H1 (cell line): ENCODE data around the gene PTPN21. TPM values are rescaled to one million over a fixed set of nuclear protein-coding genes. Genes with fewer than 3 reads are reported as not detected.

Experiments used
- CTCF ChIA-PET: fragments of 300-600 bp; sonication (Branson Sonifier 250); formaldehyde crosslinking; loops from one replicate; lab custom pipeline; 2021; ENCODE audit not compliant: partially characterized antibody; lab: Charles Lee
- POLR2A ChIA-PET: fragments of 300-600 bp; sonication (Branson Sonifier 250); formaldehyde crosslinking; loops from one replicate; lab custom pipeline; 2021; ENCODE audit warnings: inconsistent platforms; ENCODE audit not compliant: partially characterized antibody; lab: Charles Lee
- DNase-seq, 2 experiments: peaks; one replicate each; pipeline versions ENCODE4 v3.0.0 to v3.0.0-alpha.2; 2010 to 2022; ENCODE audit warnings: low spot score in 2 of 2, low read depth in 1 of 2, mixed read lengths in 1 of 2
- FAIRE-seq: peaks from 2 replicates; lab custom pipeline; 2011; peaks lifted over from hg19 to GRCh38; lab: Jason Lieb, UNC
- H2AFZ ChIP-seq: 2 replicates; pipeline ENCODE4 v1.8.1; 2012; ENCODE audit warnings: low read length, inconsistent platforms
- H2AK5ac ChIP-seq: 2 replicates; pipeline ENCODE4 v1.6.1; 2013; ENCODE audit warnings: low read depth, low read length
- H2BK120ac ChIP-seq: replicated peaks from 2 replicates; pipeline ENCODE3; 2013; ENCODE audit warnings: low read depth, low read length, inconsistent platforms
- H2BK12ac ChIP-seq: 2 replicates; pipeline ENCODE4 v1.6.1; 2013; ENCODE audit warnings: low read depth, low read length
- H2BK15ac ChIP-seq: 2 replicates; pipeline ENCODE4 v1.6.1; 2013; ENCODE audit warnings: low read length
- H2BK20ac ChIP-seq: 2 replicates; pipeline ENCODE4 v1.6.1; 2013; ENCODE audit warnings: low read length
- H2BK5ac ChIP-seq: 2 replicates; pipeline ENCODE4 v1.6.1; 2013; ENCODE audit warnings: low read depth, low read length
- H3K14ac ChIP-seq: 2 replicates; pipeline ENCODE4 v1.6.1; 2013; ENCODE audit warnings: inconsistent platforms; ENCODE audit not compliant: insufficient read length
- H3K18ac ChIP-seq: 2 replicates; pipeline ENCODE4 v1.6.1; 2013; ENCODE audit warnings: low read length; ENCODE audit errors: extremely low read depth
- H3K23ac ChIP-seq: 2 replicates; pipeline ENCODE4 v1.6.1; 2013; ENCODE audit warnings: inconsistent platforms; ENCODE audit not compliant: insufficient read length
- H3K23me2 ChIP-seq: 2 replicates; pipeline ENCODE4 v1.6.1; 2013; ENCODE audit warnings: low read depth, low read length
- H3K27ac ChIP-seq: 2 replicates; pipeline ENCODE4 v1.6.1; 2011; ENCODE audit warnings: low read depth, low read length, inconsistent platforms
- H3K27me3 ChIP-seq, 4 experiments: replicated peaks in 1 of 4; 1 replicate in 1 of 4; 2 replicates in 3 of 4; pipeline versions ENCODE4 v1.6.1 to v1.8.1; 2011 to 2013; ENCODE audit warnings: low read length in 3 of 4, mild to moderate bottlenecking in 3 of 4, inconsistent platforms in 2 of 4, mixed read lengths in 2 of 4, moderate library complexity in 1 of 4; ENCODE audit not compliant: control insufficient read depth in 3 of 4, insufficient read depth in 3 of 4; ENCODE audit errors: extremely low read depth in 1 of 4
- H3K36me3 ChIP-seq, 4 experiments: 2 replicates each; pipeline versions ENCODE4 v1.6.1 to v1.8.1; 2011 to 2013; ENCODE audit warnings: mild to moderate bottlenecking in 4 of 4, low read length in 3 of 4, moderate library complexity in 2 of 4, control low read depth in 1 of 4, inconsistent platforms in 1 of 4; ENCODE audit not compliant: insufficient read depth in 4 of 4, control insufficient read depth in 2 of 4
- H3K4ac ChIP-seq: replicated peaks from 2 replicates; pipeline ENCODE3; 2013; ENCODE audit warnings: low read length, low read depth, mixed read lengths, inconsistent platforms; ENCODE audit not compliant: insufficient read length
- H3K4me1 ChIP-seq, 4 experiments: replicated peaks in 1 of 4; 1 replicate in 1 of 4; 2 replicates in 3 of 4; pipeline versions ENCODE4 v1.6.1 to v1.8.1; 2011 to 2013; ENCODE audit warnings: low read length in 3 of 4, inconsistent platforms in 2 of 4, mixed read lengths in 1 of 4; ENCODE audit not compliant: insufficient read depth in 4 of 4, control insufficient read depth in 3 of 4
- H3K4me2 ChIP-seq, 2 experiments: 2 replicates each; pipeline versions ENCODE4 v1.6.1 to v1.8.1; 2011 to 2013; ENCODE audit warnings: low read depth in 2 of 2, low read length in 2 of 2, control low read depth in 1 of 2, inconsistent platforms in 1 of 2, mild to moderate bottlenecking in 1 of 2; ENCODE audit not compliant: insufficient read depth in 1 of 2
- H3K4me3 ChIP-seq, 4 experiments: fragments of 200-600, 300-600 bp in 1 of 4; sonication (generic), shearing (Covaris generic), sonication (Bioruptor Twin) in 1 of 4; 2 replicates each; pipeline versions ENCODE4 v1.5.1 to v1.8.1; 2011 to 2016; ENCODE audit warnings: low read length in 4 of 4, low read depth in 3 of 4, control low read depth in 2 of 4, inconsistent platforms in 2 of 4, mild to moderate bottlenecking in 2 of 4, mixed read lengths in 1 of 4, moderate library complexity in 1 of 4; ENCODE audit not compliant: insufficient read depth in 2 of 4; ENCODE audit errors: extremely low read depth in 1 of 4
- H3K56ac ChIP-seq: replicated peaks from 2 replicates; pipeline ENCODE3; 2013; ENCODE audit warnings: low read depth, mild to moderate bottlenecking, mixed read lengths, low read length, inconsistent platforms; ENCODE audit not compliant: insufficient read length
- H3K79me1 ChIP-seq: 2 replicates; pipeline ENCODE4 v1.6.1; 2013; ENCODE audit warnings: low read depth, low read length, control low read depth
- H3K79me2 ChIP-seq, 2 experiments: 2 replicates each; pipeline versions ENCODE4 v1.6.1 to v1.8.1; 2012 to 2013; ENCODE audit warnings: low read length in 2 of 2, mild to moderate bottlenecking in 2 of 2, inconsistent platforms in 1 of 2; ENCODE audit not compliant: insufficient read depth in 2 of 2, control insufficient read depth in 1 of 2
- H3K9ac ChIP-seq, 4 experiments: replicated peaks in 1 of 4; 1 replicate in 1 of 4; 2 replicates in 3 of 4; pipeline versions ENCODE4 v1.6.1 to v1.8.1; 2011 to 2013; ENCODE audit warnings: low read depth in 3 of 4, low read length in 3 of 4, control low read depth in 2 of 4, mild to moderate bottlenecking in 2 of 4, moderate library complexity in 2 of 4, inconsistent platforms in 1 of 4; ENCODE audit errors: extremely low read depth in 1 of 4
- H3K9me3 ChIP-seq, 2 experiments: 2 replicates each; pipeline versions ENCODE4 v1.6.1 to v1.8.1; 2012 to 2013; ENCODE audit warnings: mild to moderate bottlenecking in 2 of 2, moderate library complexity in 2 of 2, control low read depth in 1 of 2, inconsistent platforms in 1 of 2, low read depth in 1 of 2, low read length in 1 of 2, mixed read lengths in 1 of 2; ENCODE audit not compliant: insufficient read depth in 2 of 2
- H4K20me1 ChIP-seq, 2 experiments: replicated peaks in 1 of 2; 2 replicates each; pipeline versions ENCODE3 to v1.8.1; 2011 to 2013; ENCODE audit warnings: inconsistent platforms in 2 of 2, low read length in 2 of 2, mild to moderate bottlenecking in 1 of 2; ENCODE audit not compliant: insufficient read depth in 2 of 2, control insufficient read depth in 1 of 2
- H4K5ac ChIP-seq: 2 replicates; pipeline ENCODE4 v1.6.1; 2013; ENCODE audit warnings: low read length, low read depth, mixed read lengths, inconsistent platforms; ENCODE audit not compliant: insufficient read length
- H4K8ac ChIP-seq: 2 replicates; pipeline ENCODE4 v1.8.0; 2013; ENCODE audit warnings: mild to moderate bottlenecking, moderate library complexity, low read length, inconsistent platforms; ENCODE audit not compliant: insufficient read depth; ENCODE audit errors: extremely low read depth
- H4K91ac ChIP-seq: replicated peaks from 2 replicates; pipeline ENCODE3; 2013; ENCODE audit warnings: low read length, mixed read lengths, inconsistent platforms; ENCODE audit not compliant: insufficient read length
- GABPA ChIP-seq: IDR thresholded peaks from 2 replicates; pipeline ENCODE4 v1.6.1; 2011; ENCODE audit warnings: mild to moderate bottlenecking, low read length, moderate library complexity, borderline replicate concordance; ENCODE audit not compliant: insufficient read depth
- SIRT6 ChIP-seq: IDR thresholded peaks from one replicate; pipeline ENCODE4 v1.7.1; 2012; ENCODE audit warnings: low read length, inconsistent platforms
- ZNF274 ChIP-seq: IDR thresholded peaks from 2 replicates; pipeline ENCODE4 v1.7.0; 2012; ENCODE audit warnings: low read length, borderline replicate concordance; ENCODE audit errors: extremely low read depth
- WGBS, 2 experiments: shearing (Covaris generic) in 1 of 2; methylation state at CpG; one replicate each; pipeline versions ENCODE4 v1.1.6 to v1.1.7; 2013 to 2015; ENCODE audit warnings: low lambda C conversion rate in 2 of 2, mixed read lengths in 2 of 2, inconsistent platforms in 1 of 2, low coverage in 1 of 2, missing lambda C conversion rate in 1 of 2; ENCODE audit not compliant: insufficient replicate concordance in 2 of 2, insufficient coverage in 1 of 2, insufficient read length in 1 of 2; ENCODE audit errors: extremely low coverage in 1 of 2, missing lambda C conversion rate in 1 of 2; 5-methylcytosine and 5-hydroxymethylcytosine counted together
- polyA plus RNA-seq, 7 experiments: library from polyadenylated mRNA; depleted of rRNA in 3 of 7; stranded (reverse) in 5 of 7; unstranded in 2 of 7; fragments of >200 nt in 5 of 7; fragments of 200-250 nt in 2 of 7; gene quantifications; 1 replicate in 5 of 7; 2 replicates in 1 of 7; 4 replicates in 1 of 7; pipeline versions ENCODE4 v1.2.1 to v1.2.3, GENCODE V29; 2011 to 2013; ENCODE audit warnings: missing spikeins in 2 of 7, mixed read lengths in 2 of 7
- total RNA-seq: library from RNA; stranded (reverse); fragmentation: NEBNext Ultra II Directional; extraction: Animal tissue kit (Norgen Biotek cat#: 25700); gene quantifications from 2 replicates; pipeline ENCODE4 v1.2.1, GENCODE V29; 2021
- TF ChIP-seq, protein P1 (sequence below): IDR thresholded peaks from 2 replicates; pipeline ENCODE4 v1.6.1; 2012; ENCODE audit warnings: low read length, inconsistent platforms

The PTPN21 gene
- total and polyA plus RNA-seq, 2 of the 8 experiments (the other 6 are each of a cell fraction or from before 2014, with no cell fraction given) = 6.5 to 16.1 TPM

DNA sequence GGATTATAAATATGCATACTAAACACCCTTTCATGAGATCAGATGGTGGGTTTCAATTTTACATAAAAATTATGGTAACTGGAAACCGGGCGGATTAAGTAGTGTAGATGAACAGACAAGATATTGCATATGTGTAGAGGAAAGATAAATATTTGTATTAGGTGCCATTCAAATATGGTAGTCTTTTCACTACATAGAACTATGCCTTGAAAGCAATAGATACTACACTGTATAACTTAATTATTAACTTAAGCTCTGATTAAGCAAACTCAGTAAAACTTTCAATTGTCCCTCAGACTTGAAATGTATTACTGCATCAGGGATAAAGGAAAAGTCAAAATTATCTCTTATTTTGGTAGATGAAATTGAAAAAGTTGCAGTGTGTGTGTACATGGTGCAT is 1.9 kb downstream of the PTPN21 start:
- H3K4me3 ChIP-seq = peak overlapping the region in 1 of 4 experiments; percentile 91; a peak in 1 of 8 replicates
- no peak for DNase-seq
- peaks cover 0 to 10% (median 3%) of the 10 kb centered on the region in 4 experiments; a peak in 3 of 7 replicates for H3K4me1 ChIP-seq
- no peaks in the 10 kb centered on the region for H3K27me3 ChIP-seq
- H3K27ac ChIP-seq = no peak overlapping the region
- no peak overlapping the region for H2AFZ ChIP-seq
- FAIRE-seq = no peak
- H2BK20ac ChIP-seq = no peak overlapping the region
- H3K4me2 ChIP-seq = peak overlapping the region in 1 of 2 experiments; percentile 56; a peak in 1 of 4 replicates
- H3K9me3 ChIP-seq = no peaks in the 10 kb centered on the region
- H3K79me2 ChIP-seq = peaks cover 0 to 14% of the 10 kb centered on the region in 2 experiments; a peak in 3 of 4 replicates
- H3K23ac ChIP-seq = no peak overlapping the region
- no peak overlapping the region for H3K18ac ChIP-seq
- H3K56ac ChIP-seq = no peak overlapping the region
- no peak overlapping the region for H2BK15ac ChIP-seq
- H3K4ac ChIP-seq = no peak overlapping the region
- H4K20me1 ChIP-seq = no peaks in the 10 kb centered on the region
- H3K23me2 ChIP-seq = peaks cover 6% of the 10 kb centered on the region; the same call in 1 of the 2 replicates
- H2BK12ac ChIP-seq = no peak overlapping the region
- no peak overlapping the region for H3K14ac ChIP-seq
- POLR2A ChIA-PET = interaction anchor here (1.5 to 2.8 kb wide), 2 partner anchors 10 to 296 kb away, joined by 3 to 12 read pairs; partner anchors contain the start of gene ZC3H14
- no peak overlapping the region for H2BK5ac ChIP-seq
- no peak overlapping the region for H4K91ac ChIP-seq
- H3K79me1 ChIP-seq = no peaks in the 10 kb centered on the region
- TF ChIP-seq, protein P1, sequence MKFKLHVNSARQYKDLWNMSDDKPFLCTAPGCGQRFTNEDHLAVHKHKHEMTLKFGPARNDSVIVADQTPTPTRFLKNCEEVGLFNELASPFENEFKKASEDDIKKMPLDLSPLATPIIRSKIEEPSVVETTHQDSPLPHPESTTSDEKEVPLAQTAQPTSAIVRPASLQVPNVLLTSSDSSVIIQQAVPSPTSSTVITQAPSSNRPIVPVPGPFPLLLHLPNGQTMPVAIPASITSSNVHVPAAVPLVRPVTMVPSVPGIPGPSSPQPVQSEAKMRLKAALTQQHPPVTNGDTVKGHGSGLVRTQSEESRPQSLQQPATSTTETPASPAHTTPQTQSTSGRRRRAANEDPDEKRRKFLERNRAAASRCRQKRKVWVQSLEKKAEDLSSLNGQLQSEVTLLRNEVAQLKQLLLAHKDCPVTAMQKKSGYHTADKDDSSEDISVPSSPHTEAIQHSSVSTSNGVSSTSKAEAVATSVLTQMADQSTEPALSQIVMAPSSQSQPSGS = no peak
- no peak for TF ChIP-seq SIRT6
- TF ChIP-seq ZNF274 = no peak
- TF ChIP-seq GABPA = no peak
- TF ChIP-seq, all 59 proteins: peak for 0
- Histone ChIP-seq H3K36me3 (peaks cover 4 to 10% (median 8%) of the 10 kb centered on the region in 4 experiments; a peak in 6 of 8 replicates), H2AK5ac (no peak overlapping the region), H4K8ac (no peak overlapping the region), H4K5ac (no peak overlapping the region), H3K9ac (no peak overlapping the region), H2BK120ac (no peak overlapping the region)
- WGBS, 2 experiments = 89% methylated on average over 2 of the region's 2 CpGs; no CpG with 5 or more reads in 1 of the 2 experiments
- CTCF ChIA-PET = interaction anchor here (0.8 to 3.5 kb wide), 5 partner anchors 59 to 607 kb away, joined by 3 to 21 read pairs (median 6); no protein-coding TSS in a partner anchor
